Measurements from ENCODE around the gene TTBK2.
"Not testable (repeated sequence)": the region's sequence is repeated elsewhere in the genome, so short reads cannot be mapped to it uniquely, and the experiment has no call there.

TTBK2 gene

DNA sequence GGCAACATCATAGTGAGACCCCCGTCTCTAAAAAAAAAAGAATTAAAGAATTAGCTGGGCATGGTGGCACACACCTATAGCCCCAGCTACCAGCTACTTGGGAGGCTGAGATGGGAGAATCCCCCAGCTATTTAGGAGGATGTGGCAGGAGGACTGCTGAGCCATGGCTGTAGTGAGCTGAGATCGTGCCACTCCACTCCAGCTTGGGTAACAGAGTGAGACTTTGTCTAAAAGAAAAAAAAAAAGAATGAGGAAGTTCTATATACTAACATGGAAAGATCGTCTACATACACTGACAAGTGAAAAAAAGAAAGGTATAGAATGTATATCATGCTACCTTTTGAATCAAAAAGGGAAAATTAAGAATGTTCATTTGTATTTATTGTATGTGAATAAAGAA lies 99.8 kb downstream of the TTBK2 start:
- no peak for DNase-seq

DNA sequence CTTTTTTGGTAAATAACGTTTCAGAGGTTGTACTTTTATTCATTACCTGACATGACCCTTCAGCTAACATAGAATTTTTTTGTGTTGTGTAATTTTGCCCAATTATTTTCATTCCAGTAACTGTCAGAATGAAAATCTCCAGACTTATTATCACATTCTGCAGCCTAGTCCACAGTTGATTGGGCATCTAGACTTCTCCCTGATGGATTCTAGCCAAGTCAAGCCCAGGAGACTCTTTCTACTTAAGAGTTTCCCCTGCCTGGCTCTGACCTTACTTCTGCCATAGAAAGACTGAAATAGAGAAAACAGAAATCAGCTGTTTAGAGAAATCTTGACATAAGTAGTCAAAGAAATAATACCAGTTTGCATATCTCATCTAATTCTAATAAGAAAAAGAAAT lies 100.8 kb downstream of the TTBK2 start:
- DNase-seq: no peak

DNA sequence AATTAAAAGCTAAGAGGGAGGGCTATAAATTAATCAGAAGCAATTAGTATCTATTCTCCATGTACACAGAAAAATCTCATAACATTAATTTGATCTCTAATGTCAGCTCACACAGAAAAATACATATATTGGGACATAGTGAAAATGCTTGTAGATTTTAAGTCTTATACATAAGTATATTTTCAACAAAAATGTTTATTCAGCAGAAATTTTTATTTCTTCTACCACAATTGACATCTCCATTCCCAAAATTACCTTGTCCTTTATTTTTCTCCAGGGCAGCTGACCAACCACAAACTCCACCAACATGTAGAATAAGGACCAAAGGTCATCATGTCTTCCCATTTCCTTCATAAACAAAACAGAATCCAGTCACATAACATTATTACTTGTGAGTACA lies 109.1 kb downstream of the TTBK2 start:
- no peak for DNase-seq

DNA sequence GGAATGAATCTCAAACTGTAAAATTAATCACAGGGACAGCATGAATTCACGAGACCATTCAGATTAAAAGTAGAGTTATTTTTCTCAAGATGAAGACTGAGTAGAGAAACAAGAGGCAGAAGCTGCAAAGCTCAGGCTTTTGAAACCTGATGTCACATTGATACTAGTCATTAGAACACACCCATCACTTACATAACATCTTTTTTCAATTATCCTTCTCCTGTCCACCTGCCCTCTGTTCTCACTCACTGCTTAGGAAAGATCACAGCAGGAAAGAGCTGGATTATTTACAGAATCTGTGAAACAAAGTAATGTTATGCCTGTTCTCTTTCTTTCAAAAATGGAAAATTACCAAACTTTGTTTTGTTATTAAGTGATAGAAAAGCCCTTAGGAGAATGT lies 111.7 kb downstream of the TTBK2 start:
- DNase-seq: no peak

DNA sequence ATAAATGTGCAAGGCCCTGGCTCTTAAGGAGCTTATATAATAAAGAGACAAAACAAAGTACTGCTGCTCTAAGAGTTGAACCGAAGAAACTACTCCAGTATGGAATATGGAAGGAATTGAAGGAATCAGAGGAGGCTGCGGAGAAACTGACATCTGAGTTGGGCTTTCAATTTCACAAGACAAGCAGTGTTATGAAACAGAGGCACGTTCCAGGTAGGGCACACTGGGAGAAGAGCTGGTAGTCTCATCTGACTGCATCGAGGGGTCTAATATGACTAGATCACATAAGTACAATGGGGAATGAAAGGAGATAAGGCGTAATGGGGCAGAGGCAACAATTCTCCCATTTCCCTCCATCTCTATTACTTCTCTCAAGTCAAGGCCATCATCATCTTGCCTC lies 115.3 kb downstream of the TTBK2 start:
- no peak for DNase-seq

DNA sequence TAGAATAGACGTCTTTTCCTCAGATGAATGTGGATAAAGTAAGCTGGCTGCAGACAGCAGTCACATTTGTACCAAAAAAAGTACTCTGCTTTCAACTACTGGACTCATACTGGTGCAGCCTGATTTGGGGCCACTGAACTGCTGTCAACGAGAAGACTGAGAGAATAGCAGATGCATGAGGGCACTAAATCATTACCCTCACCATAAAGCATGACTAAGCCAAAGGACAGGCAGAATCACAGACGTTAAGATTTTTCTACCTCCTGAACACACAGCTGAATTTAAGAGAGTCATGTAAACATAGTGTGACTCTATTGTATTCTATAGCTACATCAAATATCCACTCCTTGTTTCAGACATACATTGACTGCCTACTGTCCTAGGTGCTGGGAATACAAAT lies 115.8 kb downstream of the TTBK2 start:
- no peak for DNase-seq

DNA sequence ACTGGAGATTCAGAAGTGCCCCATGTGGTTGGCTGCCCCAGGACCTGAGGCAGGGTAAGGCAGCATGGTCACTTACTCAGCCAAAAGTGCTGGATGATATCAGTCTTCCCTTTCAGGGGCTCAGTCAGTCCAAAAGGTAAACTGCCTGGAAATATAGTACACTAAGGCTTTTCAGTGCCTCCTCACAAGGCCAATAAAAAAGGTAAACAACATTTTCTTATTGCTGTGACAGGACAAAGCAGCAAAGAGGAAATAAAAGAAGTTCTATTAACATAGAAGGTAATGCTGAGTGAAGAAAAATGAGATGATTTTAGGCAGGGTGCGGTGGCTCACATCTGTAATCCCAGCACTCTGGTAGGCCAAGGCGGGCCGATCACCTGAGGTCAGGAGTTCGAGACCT lies 117.1 kb downstream of the TTBK2 start:
- no peak for DNase-seq

DNA sequence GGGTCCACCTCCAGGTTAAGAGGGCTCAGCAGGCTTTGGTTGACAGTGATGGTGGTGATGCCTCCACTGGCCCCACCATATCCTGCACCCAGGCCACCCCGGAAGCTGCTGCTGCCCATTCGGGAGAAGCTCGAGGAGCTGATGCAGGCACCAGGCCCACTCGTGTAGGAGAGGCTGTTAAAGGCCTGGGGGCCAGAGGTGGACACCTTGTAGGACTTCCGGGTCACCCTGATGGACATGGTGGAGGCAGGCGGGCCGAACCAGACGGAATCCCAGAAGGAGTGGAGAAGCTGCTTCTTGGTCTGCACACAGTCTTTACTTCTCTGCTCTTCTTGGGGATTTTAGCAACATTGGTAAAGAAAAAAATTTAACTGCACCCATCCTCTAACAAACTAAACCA lies 118.4 kb downstream of the TTBK2 start:
- no peak for DNase-seq

DNA sequence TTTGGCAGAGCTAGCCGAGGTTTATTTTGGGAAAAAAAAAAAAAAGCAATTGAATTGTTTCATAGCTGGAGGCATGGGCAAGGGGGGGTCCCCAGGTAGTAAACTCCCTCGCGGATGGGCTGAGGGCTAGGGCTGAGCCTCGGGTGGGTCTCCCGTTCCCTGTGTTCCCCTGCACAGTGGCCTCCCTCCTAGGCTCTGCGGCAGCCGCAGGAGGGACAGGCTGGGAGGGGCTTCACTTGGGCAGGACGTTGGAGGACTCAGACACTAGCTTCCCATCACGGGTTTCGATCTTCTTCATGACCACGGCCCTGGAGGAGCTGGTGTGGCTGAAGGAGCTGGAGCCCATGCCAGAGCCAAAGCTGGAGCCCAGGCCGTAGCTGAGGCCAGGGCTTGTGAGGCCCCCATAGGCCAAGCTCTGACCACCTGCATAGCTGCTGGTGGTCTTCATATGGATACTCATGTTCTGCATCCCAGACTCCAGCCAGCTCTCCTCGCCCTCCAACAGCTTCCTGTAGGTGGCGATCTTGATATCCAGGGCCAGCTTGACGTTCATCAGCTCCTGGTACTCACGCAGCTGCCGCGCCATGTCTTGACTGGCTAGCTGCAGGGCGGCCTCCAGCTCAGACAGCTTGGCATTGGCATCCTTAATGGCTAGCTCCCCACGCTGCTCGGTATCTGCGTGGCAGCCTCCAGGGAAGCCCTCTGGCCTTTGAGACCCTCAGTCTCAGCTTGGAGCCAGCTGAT lies 119.7 kb downstream of the TTBK2 start:
- DNase-seq: no peak

DNA sequence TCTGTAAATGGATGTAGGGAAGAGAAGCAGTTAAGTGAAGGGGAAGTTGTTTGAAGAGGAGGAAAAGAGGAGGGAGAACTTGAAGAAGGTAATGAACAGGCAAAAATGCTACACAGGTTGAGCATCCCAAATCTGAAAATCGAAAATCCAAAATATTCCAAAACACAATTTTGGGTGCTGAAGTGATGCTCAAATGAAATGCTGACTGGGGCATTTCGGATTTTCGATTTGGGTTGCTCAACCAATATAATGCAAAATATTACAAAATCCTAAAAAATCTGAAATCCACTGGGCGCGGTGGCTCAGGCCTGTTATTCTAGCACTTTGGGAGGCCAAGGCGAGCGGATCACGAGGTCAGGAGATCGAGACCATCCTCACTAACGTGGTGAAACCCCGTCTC lies 121.8 kb downstream of the TTBK2 start:
- DNase-seq: no peak

DNA sequence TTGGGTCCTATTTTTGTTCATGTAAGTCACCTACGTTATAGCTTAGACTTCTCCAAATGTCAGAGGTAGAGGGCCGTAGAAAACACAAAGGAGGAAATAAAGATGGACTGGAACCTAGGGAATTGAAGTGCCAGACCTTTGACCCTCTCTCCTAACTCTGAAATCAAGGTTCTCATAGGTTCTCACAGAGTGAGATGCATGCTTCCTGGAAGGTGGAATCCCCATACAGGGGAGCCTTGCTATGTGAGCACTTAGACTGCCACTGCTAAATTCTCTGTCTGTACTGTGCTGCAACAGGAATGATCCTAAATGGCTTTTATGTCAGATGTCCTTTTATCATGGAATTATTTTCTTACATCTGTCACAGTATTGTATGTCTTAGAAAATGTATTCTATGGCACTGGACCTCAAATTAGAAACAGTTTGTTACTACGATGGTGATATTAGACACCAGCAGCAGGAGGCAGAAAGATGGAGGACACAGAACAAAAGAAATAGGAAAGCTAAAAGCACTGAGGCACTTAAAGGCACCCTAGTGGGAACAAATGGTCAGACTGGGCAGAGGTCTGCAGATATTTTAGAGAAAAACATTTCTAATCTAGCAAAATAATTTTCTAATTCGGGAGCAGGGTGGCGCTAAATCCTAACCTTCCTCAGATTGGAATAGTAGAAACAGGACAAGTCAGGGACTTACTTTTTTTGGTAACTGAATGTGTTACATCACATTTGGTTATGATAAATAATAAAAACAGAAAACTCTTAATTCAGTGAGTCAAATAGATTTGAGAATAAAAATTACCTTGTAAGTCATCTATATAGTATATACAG lies 123.4 kb downstream of the TTBK2 start:
- DNase-seq: no peak

DNA sequence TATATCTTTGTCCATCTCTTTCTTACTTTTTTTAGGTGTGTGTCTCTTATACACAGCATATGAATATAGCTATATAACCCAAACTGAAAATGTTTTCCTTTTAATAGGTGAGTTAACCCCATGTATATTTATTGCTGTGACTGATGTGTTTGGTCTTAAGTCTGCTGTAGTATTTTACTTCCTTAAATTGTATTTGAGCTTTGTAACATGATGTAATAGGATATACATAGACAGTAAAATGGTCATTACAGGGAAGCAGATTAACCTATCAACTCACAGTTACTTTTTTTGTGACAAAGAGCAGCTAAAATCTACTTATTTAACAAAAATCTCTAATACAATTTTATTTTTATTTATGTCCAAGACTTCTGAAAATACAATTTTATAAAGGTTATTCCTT lies 131.9 kb downstream of the TTBK2 start:
- no peak for DNase-seq

DNA sequence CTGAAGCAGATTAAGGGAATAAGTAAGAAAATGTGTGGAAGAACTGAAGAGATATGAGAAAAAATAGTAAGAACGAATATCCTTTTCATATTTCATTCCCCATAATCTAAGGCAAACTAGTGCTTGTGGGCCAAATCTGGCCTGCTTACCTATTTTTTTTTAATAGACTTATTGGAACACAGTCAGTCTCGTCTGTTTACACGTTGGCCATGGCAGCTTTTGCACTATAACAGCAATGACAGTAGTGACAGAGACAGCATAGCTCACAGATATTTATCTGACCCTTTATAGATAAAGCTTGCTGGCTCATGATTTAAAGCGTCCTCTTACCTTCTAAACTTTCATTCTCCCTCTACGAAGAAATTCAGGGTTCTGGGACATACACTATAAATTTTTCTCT lies 133.6 kb downstream of the TTBK2 start:
- no peak for DNase-seq

DNA sequence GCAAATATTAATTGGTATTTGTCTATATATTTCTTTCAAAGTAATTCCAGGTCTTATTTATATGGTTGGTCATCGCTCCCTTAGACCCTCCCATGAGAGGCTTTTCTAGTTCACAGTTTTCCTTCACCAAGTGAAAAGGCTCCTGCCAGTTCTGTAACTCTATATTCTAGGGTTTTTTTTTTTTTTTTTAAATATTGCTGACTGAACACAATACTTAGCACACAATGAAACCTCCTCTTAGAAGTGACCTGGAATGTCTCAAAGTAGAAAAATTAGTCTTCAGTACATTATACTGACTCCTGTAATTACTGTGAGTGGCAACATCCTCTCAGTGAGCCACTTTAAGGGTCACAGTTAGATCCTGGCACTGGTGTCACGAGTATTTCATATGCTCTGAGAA lies 135.0 kb downstream of the TTBK2 start:
- DNase-seq: no peak

DNA sequence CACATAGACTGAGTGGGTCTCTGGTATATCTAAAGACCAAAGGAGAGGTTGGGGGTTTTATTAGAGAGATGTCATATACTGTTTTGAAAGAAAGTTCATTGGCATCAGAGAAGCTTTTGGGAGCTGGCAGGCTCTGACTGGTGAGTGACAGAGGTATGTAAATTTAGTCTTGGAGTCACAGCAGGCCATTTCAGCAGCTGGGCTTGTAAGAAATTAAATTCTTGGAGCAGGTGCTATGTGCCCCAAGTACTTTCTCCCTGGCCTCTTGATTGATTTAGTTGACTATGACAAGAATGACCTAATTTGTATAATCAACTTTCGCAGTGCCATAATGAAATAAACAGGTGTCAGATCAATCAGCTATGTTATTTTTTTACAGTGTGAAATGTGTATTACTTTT lies 135.9 kb downstream of the TTBK2 start:
- DNase-seq: no peak

DNA sequence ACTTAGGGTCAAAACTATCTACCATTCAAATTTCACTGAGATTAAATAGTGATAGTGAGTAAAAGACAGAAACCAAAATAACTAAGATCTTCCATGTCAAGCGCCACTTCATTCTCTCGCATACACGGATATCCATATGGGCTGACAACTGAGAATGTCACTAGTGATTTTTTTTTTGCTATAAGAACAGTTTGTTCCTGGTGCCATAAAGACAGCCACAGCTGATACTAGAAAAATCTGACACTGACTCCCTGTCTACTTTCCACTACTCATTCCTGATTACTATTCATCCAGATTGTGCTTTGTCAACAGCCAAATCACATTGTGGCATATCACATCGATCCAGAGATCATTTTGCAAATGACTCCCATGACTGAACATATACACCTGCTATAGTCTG lies 137.9 kb downstream of the TTBK2 start:
- DNase-seq: no peak

DNA sequence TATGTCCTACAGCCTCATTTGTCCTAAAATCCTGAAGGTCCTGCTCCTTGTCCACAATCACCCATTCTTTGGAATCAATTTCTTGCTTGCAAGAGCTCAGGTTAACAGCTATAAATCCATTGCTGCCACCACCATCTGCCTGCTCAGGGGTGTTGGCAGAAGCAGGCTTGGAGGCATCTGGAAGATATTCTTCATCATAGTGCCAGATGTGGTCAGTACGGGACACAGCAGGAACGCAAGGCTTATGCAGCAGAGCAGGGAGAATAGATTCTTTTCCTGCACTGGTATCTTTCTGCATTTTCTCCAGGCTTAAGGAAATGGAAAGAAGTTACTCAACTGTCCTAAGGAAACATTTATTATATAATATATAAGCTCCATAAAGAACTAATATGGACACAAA lies 145.2 kb downstream of the TTBK2 start:
- no peak for DNase-seq

DNA sequence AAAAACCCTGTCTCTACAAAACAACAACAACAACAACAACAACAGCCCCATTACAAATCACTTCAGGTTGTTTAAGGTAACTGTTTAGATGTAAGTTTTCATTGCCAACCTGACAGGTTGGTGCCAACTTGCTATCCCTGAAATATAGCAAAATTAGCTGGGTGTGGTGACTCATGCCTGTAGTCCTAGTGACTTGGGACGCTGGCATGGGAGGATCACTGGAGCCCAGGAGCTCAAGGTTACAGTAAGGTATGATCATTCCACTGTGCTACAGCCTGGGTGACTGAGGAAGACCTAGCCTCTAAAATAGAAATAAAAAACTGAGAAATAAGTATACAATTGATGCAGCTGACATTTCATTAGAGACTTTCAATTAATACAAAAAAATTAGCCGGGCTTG lies 147.7 kb downstream of the TTBK2 start:
- no peak for DNase-seq

DNA sequence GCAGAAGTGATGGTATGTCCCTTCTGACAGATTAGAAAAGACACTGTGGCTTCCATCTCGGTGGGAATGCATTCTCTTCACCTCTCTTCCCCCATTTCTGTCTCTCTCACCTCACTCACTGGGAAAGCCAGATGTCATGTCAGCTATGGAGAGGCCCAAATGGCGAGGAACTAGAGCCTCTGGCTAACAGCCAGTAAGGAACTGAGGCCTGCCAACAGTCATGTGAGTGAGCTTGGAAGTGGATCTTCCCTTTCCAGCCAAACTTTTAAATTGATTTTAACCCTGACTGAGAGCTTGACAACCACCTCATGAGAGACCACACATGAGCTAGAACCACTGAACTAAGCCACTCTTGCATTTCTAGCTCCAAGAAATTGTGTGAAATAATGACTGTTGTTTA lies 148.4 kb downstream of the TTBK2 start:
- no peak for DNase-seq

DNA sequence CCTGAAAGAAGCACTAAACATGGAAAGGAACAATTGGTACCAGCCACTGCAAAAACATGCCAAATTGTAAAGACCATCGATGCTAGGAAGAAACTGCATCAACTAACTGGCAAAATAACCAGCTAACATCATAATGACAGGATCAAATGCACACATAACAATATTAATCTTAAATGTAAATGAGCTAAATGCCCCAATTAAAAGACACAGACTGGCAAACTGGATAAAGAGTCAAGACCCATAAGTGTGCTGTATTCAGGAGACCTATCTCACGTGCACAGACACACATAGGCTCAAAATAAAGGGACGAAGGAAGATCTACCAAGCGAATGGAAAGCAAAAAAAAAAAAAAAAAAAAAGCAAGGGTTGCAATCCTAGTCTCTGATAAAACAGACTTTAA lies 154.5 kb downstream of the TTBK2 start:
- not testable (repeated sequence) for DNase-seq

DNA sequence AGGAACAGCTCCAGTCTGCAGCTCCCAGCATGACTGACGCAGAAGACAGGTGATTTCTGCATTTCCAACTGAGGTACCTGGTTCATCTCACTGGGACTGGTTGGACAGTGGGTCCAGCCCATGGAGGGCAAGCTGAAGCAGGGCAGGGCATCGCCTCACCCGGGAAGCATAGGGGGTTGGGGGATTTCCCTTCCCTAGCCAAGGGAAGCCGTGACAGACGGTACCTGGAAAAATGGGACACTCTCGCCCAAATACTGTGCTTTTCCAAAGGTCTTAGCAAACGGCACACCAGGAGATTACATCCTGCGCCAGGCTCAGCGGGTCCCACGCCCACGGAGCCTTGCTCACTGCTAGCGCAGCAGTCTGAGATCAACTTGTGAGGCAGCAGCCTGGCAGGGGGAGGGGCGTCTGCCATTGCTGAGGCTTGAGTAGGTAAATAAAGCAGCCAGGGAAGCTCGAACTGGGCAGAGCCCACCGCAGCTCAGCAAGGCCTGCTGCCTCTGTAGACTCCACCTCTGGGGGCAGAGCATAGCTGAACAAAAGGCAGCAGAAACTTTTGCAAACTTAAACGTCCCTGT lies 156.3 kb downstream of the TTBK2 start:
- DNase-seq: not testable (repeated sequence)

DNA sequence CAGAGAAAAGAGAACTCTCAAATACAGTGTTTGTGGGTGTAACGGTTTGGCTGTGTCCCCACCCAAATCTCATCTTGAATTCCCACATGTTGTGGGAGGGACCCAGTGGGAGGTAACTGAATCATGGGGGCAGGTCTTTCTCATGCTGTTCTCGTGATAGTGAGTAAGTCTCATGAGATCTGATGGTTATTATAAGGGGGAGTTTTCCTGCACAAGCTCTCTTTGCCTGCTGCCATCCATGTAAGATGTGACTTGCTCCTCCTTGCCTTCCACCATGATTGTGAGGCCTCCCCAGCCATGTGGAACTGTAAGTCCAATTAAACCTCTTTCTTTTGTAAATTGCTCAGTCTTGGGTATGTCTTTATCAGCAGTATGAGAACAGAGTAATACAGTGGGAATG lies 158.8 kb downstream of the TTBK2 start:
- not testable (repeated sequence) for DNase-seq

DNA sequence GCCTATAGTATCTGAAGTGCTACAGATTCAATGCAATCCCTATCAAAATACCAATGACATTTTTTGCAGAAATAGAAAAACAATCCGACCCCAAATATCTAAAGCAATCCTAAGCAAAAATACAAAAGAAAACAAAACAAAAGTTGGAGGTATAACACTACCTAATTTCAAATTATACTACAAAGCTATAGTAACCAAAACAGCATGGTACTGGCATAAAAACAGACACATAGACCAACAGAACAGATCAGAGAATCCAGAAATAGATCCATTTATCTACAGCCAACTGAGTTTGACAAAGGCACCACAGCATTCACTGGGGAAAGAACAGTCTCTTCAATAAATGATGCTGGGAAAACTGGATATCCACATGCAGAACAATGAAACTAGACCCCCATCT lies 159.8 kb downstream of the TTBK2 start:
- DNase-seq: no peak

DNA sequence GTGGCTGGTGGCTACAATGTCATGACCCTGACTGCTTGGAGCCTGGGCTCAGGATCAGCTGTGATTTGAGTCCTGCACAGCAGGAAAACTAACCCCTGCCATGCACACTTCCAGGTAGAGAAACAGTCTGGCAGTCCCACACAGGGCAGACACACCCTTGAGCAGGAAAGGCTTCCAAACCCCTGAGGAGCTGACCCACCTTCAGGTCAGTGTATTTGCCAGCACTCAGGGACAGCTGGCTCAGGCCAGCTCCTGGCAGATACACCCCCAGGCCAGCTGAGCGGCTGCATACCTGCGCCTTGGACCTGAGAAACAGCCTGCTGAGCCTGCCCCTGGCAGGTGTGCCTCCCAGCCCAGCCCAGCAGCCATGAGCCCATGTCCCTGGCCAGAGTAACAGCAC lies 161.5 kb downstream of the TTBK2 start:
- DNase-seq: no peak
